Tibial nerve (tissue), 4 donors: ENCODE data around the gene PRPF19.

Experiments
- EP300 ChIP-seq, 2 donors: sonication (generic); formaldehyde crosslinking; IDR thresholded peaks; one replicate each; pipeline ENCODE4 v1.6.1; 2017; ENCODE audit warnings: antibody characterized with exemption in 2 of 2, mild to moderate bottlenecking in 1 of 2
- POLR2A ChIP-seq, 2 donors: fragments of 450-650 bp; IDR thresholded peaks; one replicate each; pipeline ENCODE4 v1.6.1; 2017; ENCODE audit warnings: antibody characterized with exemption in 2 of 2, mild to moderate bottlenecking in 2 of 2, moderate library complexity in 2 of 2
- TF ChIP-seq, protein P1 (sequence below), 5 experiments: fragments of 200-600 bp in 3 of 5; fragments of 450-650 bp in 2 of 5; sonication (generic) in 3 of 5; IDR thresholded peaks; one replicate each; pipeline ENCODE4 v1.5.1; 2016 to 2019; ENCODE audit warnings: antibody characterized with exemption in 5 of 5, mild to moderate bottlenecking in 3 of 5, moderate library complexity in 2 of 5

DNA sequence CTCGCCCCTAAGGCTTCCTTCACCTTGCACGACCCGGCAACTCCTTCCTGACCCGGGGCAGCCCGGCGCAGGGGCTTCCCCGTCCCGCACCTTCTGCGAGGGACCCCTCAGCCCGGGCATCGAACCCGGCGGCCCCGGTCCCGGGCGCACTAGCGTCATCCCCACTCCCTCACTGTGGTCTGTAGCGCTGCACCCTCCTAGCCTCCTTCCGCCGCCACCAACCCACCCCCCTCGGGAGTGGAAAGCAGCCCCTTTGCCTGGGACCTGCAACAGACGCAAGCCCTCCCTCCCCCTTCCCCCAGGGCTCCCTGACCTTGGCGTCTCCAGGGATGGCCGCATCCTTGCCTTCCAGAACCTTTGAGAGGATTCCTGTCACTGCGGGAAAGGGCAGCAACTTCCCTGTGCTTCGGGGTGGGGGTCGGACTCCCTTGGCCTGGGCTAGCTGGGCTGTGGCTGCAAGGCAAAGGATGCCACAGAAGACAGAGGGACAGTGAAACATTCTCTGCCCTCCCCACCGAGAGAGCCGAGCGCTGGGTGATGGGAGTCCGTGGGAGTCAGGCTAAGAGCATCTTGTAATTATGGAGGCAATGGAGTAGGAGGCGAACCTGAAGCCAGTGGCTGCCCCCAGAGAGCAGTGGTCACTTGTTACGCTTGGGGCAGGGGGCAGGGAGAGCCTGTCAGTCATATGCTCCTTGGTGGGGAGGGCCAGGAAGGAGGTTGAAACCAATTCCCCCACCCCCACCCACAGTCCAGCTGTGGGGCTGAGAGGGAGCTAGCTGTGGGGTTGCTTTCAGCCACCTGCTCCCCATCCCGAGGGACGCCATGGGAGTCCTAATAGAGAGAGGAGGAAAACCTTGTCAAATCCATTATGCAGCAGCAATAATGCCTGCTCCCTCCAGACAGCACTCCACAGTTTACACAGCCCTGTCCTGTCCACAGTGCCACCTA lies 18.8 kb upstream of the PRPF19 start:
- TF ChIP-seq, protein P1, sequence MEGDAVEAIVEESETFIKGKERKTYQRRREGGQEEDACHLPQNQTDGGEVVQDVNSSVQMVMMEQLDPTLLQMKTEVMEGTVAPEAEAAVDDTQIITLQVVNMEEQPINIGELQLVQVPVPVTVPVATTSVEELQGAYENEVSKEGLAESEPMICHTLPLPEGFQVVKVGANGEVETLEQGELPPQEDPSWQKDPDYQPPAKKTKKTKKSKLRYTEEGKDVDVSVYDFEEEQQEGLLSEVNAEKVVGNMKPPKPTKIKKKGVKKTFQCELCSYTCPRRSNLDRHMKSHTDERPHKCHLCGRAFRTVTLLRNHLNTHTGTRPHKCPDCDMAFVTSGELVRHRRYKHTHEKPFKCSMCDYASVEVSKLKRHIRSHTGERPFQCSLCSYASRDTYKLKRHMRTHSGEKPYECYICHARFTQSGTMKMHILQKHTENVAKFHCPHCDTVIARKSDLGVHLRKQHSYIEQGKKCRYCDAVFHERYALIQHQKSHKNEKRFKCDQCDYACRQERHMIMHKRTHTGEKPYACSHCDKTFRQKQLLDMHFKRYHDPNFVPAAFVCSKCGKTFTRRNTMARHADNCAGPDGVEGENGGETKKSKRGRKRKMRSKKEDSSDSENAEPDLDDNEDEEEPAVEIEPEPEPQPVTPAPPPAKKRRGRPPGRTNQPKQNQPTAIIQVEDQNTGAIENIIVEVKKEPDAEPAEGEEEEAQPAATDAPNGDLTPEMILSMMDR (IDR thresholded peaks at IDR 0.05): no peak
- TF ChIP-seq POLR2A (IDR thresholded peaks at IDR 0.05) (no peak), EP300 (IDR thresholded peaks at IDR 0.05) (no peak)
